Esophagus muscularis mucosa (tissue), 4 donors: ENCODE results near the gene PLXNA4. TPM values are rescaled to one million over a fixed set of nuclear protein-coding genes. Genes with fewer than 3 reads are reported as not detected.

Source experiments
- DNase-seq: peaks from one replicate; pipeline ENCODE4 v3.0.0-alpha.2; 2017; ENCODE audit errors: extremely low spot score
- H3K27ac ChIP-seq, 4 donors: fragments of 200-600 bp; sonication (generic); replicated peaks in 1 of 4; 1 replicate in 3 of 4; 2 replicates in 1 of 4; pipeline ENCODE4 v1.5.1; 2016 to 2019; ENCODE audit warnings: mild to moderate bottlenecking in 1 of 4
- H3K27me3 ChIP-seq, 4 donors: fragments of 200-600 bp; sonication (generic); one replicate each; pipeline versions ENCODE4 v1.5.1 to v1.6.0; 2016 to 2019
- H3K36me3 ChIP-seq, 4 donors: fragments of 200-600 bp; sonication (generic); one replicate each; pipeline ENCODE4 v1.5.1; 2016 to 2019
- H3K4me1 ChIP-seq, 4 donors: fragments of 200-600 bp; sonication (generic); one replicate each; pipeline ENCODE4 v1.5.1; 2016 to 2019
- H3K4me3 ChIP-seq, 4 donors: fragments of 200-600 bp; sonication (generic); 1 replicate in 2 of 4; 2 replicates in 2 of 4; pipeline ENCODE4 v1.5.1; 2016 to 2019; ENCODE audit warnings: mild to moderate bottlenecking in 4 of 4, moderate library complexity in 1 of 4
- H3K9me3 ChIP-seq, 4 donors: fragments of 200-600 bp; sonication (generic); 1 replicate in 3 of 4; 2 replicates in 1 of 4; pipeline ENCODE4 v1.5.1; 2016 to 2019
- EP300 ChIP-seq: sonication (generic); formaldehyde crosslinking; IDR thresholded peaks from one replicate; pipeline ENCODE4 v1.6.1; 2017; ENCODE audit warnings: antibody characterized with exemption
- POLR2A ChIP-seq: fragments of 450-650 bp; IDR thresholded peaks from one replicate; pipeline ENCODE4 v1.6.1; 2017; ENCODE audit warnings: antibody characterized with exemption, moderate library complexity, mild to moderate bottlenecking, low read depth
- POLR2AphosphoS5 ChIP-seq, 2 donors: sonication (generic); formaldehyde crosslinking; IDR thresholded peaks; one replicate each; pipeline ENCODE4 v1.6.1; 2017; ENCODE audit warnings: antibody characterized with exemption in 2 of 2
- WGBS: methylation state at CpG from one replicate; pipeline ENCODE4 v1.1.5; 2018; 5-methylcytosine and 5-hydroxymethylcytosine counted together
- intact Hi-C: fragments of 100-400 bp; cut with DNase I; formaldehyde crosslinking; loops from one replicate; pipeline ENCODE4 v1.15.1; 2023
- total RNA-seq, 4 donors: library from RNA; depleted of rRNA; stranded (reverse); fragments of >200 nt; gene quantifications; one replicate each; pipeline versions ENCODE4 v1.1.0 to v1.2.1, GENCODE V29; 2016
- TF ChIP-seq, protein P1 (sequence below), 3 experiments: fragments of 200-600 bp in 2 of 3; fragments of 450-650 bp in 1 of 3; sonication (generic) in 2 of 3; IDR thresholded peaks; one replicate each; pipeline ENCODE4 v1.5.1; 2017 to 2019; ENCODE audit warnings: antibody characterized with exemption in 3 of 3, mild to moderate bottlenecking in 2 of 3, moderate library complexity in 1 of 3

The PLXNA4 gene
- total RNA-seq, 4 donors from 2014 or later, result 5.0 to 9.5 (median 6.6) TPM

GRCh38 chr7:132073920-132074589 lies 502.2 kb downstream of the PLXNA4 start:
- TF ChIP-seq POLR2A (no peak), POLR2AphosphoS5 (IDR thresholded peaks at IDR 0.05) (no peak), EP300 (no peak)
- TF ChIP-seq, protein P1, sequence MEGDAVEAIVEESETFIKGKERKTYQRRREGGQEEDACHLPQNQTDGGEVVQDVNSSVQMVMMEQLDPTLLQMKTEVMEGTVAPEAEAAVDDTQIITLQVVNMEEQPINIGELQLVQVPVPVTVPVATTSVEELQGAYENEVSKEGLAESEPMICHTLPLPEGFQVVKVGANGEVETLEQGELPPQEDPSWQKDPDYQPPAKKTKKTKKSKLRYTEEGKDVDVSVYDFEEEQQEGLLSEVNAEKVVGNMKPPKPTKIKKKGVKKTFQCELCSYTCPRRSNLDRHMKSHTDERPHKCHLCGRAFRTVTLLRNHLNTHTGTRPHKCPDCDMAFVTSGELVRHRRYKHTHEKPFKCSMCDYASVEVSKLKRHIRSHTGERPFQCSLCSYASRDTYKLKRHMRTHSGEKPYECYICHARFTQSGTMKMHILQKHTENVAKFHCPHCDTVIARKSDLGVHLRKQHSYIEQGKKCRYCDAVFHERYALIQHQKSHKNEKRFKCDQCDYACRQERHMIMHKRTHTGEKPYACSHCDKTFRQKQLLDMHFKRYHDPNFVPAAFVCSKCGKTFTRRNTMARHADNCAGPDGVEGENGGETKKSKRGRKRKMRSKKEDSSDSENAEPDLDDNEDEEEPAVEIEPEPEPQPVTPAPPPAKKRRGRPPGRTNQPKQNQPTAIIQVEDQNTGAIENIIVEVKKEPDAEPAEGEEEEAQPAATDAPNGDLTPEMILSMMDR (IDR thresholded peaks at IDR 0.05), result no peak
- Histone ChIP-seq H3K9me3 (no peaks in the 10 kb centered on the region), H3K27ac (no peak overlapping the region), H3K27me3 (no peaks in the 10 kb centered on the region), H3K4me3 (no peak overlapping the region), H3K36me3 (no peaks in the 10 kb centered on the region), H3K4me1 (peaks cover 12 to 50% (median 35%) of the 10 kb centered on the region in 4 donors)
- intact Hi-C loops, result no loop called here
- WGBS, result 83% methylated on average over 15 of the region's 15 CpGs
- DNase-seq, result no peak
